HuH-7.5 (cell line): ENCODE results near the gene SLC43A1.

ENCODE experiments used
- DNase-seq: peaks from one replicate; pipeline ENCODE4 v3.0.0; 2011; ENCODE audit warnings: low spot score

SLC43A1 gene

DNA sequence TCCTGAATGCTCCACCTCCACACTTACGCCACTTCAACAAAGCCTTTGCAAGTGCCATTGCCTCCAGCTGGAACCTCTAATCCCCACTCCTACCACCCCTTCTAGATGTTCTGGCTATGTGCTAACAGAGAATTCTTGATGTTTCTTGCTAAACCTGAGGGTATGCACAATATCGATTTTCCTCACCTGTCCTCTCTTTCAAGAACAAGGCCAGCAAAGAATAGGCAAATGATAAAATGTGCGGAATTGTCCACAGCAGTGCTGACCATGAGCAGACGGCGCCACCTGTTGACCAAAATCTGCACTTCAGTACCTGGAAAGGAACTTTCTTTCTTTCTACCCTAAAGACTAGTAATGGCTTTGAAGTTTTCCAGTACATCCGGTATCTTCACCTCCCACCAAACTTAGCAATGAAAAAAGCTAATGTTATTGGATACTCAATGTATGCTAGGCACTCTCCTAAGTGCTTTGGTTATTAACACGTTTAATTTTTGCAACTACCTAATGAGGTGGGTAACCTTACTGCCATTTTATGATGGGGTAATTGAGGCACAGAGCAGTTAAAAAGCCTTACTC lies 11.6 kb upstream of the SLC43A1 start:
- DNase-seq, result peak; percentile 60

DNA sequence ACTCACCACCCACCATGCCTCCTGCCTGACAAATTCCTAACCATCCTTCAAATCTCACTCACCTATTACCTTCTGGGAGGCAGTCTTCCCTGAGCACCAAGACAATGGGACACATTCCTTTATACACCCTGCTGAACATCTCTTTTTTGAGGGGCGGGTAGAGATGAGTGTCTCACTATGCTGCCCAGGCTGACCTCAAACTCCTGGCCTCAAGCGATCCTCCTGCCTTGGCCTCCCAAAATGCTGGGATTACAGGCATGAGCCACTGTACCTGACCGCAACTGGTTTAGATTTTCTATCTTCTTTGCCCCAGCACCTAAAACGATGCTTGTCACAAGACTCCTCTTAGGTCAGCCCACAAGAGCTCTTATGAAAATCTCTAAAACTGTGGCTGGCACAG lies 7.9 kb upstream of the SLC43A1 start:
- DNase-seq, result no peak

DNA sequence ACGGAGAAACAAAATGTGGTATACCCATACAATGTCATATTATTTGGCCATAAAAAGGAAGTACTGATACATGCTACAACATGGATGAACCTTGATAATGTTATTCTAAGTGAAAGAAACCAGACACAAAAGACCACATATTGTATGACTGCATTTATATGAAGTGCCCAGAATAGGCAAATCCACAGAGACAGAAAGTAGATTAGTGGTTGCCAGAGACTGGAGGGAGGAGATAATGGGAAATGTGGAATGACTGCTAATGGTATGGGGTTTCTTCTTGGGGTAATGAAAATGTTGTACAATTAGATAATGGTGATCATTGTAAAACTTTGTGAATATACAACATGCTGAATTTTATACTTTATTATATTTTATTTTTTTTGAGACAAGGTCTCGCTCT lies 5.6 kb upstream of the SLC43A1 start:
- no peak for DNase-seq

DNA sequence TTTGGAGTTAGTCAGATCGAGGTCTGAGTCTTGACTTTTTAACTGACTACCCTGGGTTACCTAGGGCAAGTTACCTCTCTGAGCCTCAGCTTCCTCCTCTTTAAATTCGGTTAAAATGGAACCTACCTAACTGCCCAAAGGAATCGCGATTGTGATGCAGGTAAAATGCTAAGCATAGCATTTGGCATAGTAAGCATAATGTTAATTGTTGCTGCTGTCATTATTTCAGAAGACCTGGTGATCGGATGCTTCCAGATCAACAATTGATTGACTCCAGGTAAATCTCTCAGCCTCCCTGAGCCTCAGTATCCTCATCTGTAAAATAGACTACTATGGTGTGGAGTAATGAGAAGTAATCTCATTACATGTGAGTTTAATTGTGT lies 550 bp upstream of the SLC43A1 start:
- no peak for DNase-seq

DNA sequence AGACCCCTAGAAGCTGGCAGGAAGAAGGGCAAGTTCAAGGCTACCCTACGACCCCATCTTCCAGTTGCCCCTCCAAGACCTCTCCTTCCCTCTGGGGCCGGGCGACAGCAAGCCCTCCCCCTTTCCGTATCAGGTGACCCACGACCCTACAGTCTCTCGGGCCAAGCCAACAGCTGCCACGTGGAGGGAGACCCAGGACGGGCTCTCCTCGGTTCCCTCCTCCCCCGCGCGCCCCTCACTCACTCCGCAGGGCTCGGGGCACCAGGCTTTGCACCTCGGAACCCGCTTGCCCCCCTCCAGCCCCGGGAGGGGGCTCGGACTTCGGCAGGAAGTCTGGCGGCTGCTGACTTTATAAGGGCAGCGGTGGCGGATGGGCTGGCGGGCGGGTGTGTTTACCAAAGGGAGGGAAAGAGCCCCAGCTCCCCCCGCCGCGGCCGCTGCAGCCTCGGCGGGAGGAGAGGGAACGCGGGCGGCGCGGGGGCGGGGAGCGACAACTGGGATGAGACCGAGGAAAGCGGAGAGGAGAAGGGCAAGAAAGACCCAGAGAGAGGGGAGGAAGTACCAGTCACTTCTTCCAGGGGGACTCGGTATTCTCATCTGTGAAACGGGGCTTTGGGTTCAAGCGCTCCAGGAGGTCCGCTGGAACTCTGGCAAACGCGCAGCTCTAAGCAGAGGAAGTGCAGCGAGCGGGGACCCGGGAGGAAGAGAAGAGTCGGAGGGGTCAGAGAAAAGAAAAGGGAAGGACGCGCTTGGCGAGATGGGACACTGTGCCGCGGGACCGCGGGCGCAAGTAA lies 767 bp downstream of the SLC43A1 start:
- peak; percentile 93 for DNase-seq

DNA sequence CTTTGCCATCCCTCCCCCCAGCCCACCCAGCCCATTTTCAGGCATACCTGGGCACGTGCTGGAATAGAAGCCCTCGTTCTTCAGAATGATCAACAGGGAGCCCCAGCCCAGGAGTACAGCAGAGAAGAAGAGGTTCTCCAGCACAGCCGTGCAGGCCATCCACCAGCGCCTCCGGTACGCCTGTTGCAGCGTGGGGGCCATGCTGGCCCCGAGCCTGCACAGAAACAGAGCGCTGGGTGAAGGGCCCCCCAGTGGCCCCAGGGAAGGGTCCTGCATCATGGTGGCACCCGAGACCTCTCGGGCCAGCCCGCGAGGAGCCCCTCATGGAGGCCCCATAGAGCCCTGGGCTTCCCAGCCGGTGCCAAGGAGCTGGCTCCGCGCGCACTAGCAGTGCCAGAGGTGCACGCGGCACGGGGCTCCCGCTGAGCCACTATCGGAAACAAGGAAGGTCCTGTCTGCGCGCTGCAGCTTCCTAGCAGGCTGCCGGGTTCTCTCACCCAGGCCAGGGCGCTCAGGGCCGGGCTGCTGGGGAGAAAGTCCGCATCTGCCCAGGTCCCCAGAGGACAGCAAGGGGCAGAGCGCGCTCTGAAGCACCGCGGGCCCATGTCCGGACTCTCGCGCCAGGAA lies 1.5 kb downstream of the SLC43A1 start:
- peak; percentile 76 for DNase-seq

DNA sequence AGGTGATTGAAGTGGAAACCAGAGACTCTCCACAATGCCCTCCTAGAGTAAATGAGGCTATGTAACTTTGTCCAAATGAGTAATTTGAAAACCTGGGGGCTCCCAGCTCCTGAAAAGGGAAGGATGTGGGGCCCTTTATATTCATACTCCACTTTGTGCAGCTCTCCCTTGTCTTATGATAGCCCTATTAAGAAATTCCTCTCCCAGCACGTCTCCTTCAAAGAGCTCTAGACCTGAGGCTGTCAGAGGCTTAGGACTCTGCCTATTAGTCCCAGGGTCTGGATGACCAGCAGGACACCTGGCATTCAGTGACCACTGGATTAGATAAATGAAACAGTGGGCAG lies 2.1 kb downstream of the SLC43A1 start:
- DNase-seq, result no peak

DNA sequence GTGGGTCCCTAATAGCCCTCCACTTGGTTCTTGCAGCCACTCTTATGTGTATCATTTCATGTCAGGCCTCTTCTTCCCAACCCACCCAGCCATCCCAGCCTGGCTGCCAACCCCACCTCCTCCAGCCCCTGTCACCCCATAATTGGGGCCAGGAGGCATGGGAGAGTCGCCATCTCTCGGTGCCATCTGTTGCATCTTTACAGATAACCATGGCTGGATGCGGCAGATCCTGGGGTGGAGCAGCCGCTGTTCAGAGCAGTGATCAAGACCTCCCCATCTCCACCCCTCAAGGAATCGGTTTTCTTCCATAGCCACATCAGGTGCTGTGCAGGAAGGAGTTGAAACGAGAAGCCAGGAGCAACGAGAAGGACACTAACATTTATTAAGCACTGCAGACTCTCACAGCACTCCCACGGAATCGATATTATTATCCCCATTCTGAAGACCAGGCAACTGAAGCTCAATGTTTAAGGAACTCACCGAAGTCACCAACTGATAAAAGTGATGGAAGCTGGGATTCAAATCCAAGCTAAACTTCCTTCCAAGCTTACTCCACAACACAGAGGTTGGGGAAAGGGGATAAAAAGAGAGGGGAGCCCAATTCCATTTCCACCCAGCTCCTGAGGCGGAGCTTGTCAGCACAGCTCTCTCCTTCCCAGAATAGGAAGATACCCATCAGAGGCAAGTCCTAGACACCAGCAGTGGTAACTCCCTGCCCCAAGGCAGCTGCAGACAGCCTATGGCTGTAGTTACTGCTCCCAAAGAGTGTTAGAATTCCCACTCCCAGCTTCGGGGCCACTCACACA lies 2.7 kb downstream of the SLC43A1 start:
- peak; percentile 40 for DNase-seq

DNA sequence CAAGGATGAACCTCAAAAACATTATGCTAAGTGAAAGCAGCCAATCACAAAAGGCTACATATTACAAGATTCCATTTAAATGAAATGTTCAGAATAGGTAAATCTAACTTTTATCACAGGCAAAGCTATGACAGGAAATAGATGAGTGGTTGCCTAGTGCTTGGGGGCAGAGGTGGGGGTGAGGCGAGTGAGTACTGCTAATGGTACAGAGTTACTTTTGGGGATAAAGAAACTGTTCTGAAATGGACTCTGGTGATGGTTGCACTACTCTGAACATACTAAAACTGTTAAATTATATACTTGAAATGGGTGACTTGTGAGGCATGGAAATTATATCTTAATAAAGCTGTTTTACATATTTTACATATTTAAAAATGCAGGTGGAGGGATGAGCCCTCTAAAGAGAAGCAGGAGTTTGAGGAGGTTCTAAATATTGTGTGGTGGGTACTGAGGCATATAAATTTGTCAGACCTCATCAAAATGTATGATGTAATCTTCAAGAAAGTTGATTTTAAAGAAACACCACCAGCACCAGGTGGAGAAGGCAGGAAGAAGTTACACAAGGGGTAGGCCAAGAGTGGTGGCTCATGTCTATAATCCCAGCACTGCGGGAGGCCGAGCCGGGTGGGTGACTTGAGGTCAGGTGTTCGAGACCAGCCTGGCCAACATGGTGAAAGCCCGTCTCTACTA lies 3.6 kb downstream of the SLC43A1 start:
- DNase-seq, result peak; percentile 1

DNA sequence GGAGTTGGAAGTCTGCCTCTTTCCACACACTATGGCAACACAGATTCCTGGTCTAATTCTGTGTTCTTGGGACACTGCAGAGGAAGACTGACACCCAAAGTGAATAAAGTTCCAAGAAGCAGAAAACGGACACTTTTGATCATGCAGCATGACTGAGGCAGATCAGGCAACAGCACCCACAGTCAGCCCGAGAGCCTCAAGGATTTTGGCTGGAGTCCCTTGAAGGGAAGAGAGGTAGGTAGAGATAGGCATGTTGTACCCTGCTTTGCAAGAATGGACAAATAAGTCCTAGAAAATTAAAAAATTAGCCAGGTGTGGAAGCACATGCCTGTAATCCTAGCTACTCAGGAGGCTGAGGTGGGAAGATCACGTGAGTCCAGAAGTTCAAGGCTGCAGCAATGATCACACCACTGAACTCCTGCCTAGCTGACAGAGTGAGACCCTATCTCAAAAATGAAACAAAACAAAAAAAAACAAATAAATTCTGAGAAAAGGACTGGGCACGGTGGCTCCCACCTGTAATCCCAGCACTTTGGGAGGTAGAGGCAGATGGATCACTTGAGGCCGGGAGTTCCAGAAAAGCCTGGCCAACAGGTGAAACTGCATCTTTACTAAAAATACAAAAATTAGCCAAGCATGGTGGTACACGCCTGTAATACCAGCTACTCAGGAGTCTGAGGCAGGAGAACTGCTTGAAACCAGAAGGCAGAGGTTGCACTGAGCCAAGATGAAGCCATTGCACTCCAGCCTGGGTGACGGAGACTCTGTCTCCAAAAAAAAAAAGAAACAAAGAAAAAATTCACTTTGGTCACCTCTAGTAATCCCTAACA lies 6.9 kb downstream of the SLC43A1 start:
- no peak for DNase-seq

DNA sequence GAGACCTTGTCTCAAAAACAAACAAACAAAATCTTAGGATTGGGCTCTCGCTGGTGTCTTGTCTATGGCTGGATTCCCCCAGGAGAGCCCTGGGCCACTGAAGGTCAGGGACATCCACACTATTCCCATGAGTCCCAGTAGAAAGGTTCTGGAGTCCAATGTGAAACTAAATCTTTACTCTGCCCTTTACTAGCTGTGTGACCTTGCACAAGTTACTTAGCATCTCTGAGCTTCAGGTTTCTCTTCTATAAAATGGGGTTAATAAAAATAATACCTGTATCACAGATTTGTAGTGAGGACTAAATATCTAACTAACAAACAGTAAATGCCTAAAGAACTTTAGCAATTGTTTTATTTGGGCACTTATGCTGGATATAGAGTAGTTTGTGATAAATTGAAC lies 9.0 kb downstream of the SLC43A1 start:
- DNase-seq, result no peak

DNA sequence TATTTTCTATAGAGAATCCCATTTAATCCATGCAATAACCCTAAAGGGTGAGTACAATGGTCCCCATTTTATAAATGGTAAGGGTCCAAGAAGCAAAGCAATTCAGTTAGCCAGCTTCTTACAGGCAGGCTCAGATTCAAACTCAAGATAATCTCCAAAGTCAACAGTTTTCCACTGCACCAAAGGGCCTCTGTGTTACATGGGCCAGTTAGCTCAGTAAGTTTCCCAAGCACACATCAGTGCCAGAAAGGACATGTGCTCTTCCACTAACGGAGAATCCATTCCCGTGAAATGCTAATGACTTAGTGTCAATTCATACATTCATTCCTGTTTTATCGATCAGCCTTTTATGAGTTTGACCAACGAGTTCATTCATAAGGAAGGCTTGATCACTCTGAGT lies 11.0 kb downstream of the SLC43A1 start:
- no peak for DNase-seq

DNA sequence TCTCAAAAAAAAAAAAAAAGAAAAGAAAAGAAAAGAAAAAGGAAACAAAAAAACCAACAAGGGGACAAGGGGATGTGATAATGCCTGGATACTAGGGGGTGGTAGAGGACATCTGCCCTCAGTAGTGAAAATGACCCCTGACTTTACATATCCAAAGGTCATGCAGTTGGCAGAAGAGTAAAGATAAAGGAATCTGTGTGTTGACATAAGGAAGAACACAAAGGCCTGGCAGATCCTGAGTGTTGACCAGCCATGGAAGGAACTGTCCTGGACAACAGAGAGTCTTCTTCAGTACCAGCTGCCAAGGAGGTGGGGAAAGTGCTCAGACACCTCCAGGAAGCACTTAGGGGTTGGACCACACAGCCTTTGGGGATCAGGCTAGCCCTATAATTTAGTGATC lies 12.6 kb downstream of the SLC43A1 start:
- DNase-seq, result no peak

DNA sequence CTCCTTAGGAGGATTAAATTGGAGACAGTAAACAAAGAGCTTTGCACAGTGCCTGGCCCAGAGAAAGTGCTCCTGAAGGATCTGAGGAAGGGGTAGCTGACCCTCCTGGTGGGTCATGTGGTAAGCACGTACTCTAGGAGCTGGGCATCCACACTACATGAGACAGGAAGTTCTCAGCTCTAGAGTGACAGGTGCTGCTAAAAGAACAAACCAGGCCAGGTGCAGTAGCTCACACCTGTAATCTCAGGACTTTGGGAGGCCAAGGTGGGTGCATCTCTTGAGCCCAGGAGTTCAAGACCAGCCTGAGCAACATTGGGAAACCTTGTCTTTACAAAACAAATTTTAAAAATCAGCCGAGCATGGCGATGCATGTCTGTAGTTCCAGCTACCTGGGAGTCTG lies 13.1 kb downstream of the SLC43A1 start:
- no peak for DNase-seq

DNA sequence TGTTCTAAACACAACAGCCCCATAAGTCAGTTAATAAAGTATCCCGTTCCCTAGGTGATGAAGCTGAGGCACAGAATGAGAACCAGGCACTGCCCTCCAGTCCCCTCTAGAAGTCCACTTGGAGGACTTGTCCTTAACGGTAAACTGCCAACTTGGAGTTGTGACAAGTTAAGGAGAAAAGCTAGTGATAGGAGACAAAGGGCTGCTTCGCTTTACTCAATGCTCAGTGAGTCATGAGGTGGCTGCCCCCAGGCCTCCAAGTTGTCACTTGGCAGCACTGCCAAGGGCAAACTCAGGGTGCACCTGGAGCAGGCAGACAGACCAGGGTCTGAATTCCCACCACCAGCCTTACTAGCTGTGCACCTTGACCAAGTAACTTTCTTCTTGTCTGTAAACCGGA lies 13.5 kb downstream of the SLC43A1 start:
- DNase-seq, result no peak

DNA sequence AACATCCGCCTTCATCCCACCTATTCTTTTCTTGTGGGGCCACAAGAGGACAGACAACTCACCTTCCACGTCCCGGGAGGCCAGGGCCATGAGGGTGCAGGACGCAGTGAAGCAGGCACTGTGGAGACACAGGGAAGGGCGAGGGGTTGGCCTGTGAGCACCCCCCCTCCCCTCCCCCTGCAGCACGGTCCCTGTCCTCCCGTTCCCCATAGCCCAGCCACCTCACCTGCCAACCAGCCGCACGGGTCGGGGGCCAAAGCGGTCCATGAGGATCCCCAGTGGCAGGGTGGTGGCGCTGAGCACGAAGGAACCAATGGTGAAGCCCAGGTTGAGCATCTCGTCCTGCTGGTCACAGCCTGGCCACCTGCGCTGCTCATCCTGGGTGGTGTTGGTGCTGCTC lies 14.6 kb downstream of the SLC43A1 start:
- DNase-seq, result no peak

DNA sequence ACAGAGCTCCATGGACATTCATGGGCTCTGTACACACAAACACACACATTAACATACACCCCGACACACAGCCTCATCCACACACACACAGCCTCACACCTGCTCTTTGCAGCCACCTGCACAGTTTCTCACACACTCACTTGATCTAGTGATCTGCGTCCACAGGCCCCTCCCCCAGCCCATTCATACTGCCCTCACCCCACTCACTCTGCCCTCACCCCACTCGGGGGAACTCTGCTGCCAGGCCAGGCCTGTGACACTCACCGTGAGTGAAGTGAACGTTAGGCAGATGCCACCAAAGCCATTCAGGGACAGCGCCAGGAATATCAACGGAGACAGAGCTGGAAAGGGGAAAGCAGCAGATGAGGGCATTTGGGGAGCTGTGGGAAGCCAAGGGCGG lies 15.0 kb downstream of the SLC43A1 start:
- no peak for DNase-seq

DNA sequence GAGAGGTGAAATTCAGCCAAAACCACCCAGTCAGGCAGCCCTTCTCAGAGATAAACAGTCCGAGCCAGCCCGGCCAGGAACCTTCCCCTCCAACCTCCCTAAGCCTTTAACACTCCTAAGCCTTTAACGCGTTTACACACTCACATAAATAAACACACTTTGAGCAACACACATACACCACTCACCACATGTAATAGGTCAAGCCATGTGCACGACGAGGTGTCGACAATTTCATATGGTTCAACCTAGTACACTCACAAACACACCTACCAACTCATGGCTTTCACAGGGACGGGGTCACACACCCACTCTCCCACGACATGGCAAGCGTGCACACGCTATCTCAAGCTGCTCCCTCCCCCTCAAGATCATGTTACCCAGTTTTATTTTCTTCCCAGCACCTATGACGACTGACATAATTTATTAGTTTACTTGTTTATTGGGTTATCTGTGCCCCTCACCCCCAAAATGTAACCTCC lies 15.5 kb downstream of the SLC43A1 start:
- no peak for DNase-seq

DNA sequence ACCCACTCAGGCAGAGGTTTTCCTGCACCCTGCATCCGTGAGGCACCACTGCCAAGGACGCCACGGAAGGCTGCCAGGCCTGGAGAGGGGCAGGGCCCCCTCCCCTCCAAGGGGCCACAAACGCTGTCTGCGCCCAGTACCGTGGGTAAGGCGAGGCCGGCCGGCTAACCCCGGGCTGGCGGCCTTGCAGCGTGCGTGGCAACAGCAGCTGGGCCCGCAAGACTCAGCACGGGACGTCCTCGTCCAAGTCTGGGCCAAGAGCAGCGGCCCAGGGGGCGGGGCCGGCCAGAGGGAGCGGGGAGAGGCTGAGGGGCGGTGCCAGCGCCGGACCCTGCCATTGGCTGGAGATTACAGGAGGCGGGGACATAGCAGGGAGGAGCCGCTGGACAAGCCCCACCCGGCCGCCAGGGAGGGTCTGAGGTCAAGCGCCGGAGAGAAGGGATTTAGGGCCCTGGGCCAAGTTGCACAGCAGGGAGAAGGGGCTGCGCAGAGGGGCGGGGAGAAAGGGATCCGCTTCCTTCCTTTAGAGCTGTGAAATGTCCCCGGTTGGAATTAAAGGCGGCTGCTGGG lies 16.0 kb downstream of the SLC43A1 start:
- peak; percentile 100 for DNase-seq

DNA sequence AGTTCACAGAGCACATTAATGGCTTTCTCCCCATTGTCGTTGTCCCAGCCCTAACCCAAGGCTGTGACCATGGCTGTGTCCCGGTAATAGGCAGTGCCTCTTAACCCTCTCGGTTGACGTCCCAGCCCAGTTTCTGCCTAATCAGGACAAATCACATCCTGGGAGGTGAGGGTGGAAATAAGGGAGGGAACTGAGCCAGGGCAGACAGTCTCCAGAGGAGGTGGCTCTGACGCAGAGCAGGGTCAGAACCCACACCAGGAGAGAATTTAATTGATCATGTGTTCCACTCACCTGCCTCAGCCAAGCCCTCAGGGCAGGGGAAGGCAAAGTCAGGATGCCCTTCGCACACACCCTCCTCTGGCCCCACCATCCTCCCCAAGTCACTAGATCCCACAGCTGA lies 17.0 kb downstream of the SLC43A1 start:
- no peak for DNase-seq
